ENCODE data around the gene DISC1.

The DISC1 gene

DNA sequence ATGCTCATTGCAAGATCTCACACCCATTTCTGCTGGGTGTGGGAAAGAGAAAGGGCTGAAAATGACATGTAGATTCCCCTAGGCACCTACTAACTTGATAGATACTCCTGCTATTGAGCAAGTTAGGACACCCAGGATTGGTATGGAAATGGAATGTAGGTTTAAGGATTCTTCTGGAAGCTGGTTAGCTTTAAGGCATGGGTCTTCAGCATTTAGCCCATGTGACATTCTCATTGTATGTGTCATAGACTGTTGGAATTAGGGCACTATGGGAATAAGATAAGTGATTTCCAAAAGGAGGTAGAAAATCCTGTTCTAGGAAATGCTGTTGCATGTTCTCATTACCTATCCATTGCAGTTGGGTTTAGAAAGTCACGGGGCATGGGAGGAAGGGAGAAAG lies 76.2 kb downstream of the DISC1 start:
- TF ChIP-seq ZNF274 (IDR thresholded peaks at IDR 0.05; ENCODE audit: low read depth, low read length): no peak

DNA sequence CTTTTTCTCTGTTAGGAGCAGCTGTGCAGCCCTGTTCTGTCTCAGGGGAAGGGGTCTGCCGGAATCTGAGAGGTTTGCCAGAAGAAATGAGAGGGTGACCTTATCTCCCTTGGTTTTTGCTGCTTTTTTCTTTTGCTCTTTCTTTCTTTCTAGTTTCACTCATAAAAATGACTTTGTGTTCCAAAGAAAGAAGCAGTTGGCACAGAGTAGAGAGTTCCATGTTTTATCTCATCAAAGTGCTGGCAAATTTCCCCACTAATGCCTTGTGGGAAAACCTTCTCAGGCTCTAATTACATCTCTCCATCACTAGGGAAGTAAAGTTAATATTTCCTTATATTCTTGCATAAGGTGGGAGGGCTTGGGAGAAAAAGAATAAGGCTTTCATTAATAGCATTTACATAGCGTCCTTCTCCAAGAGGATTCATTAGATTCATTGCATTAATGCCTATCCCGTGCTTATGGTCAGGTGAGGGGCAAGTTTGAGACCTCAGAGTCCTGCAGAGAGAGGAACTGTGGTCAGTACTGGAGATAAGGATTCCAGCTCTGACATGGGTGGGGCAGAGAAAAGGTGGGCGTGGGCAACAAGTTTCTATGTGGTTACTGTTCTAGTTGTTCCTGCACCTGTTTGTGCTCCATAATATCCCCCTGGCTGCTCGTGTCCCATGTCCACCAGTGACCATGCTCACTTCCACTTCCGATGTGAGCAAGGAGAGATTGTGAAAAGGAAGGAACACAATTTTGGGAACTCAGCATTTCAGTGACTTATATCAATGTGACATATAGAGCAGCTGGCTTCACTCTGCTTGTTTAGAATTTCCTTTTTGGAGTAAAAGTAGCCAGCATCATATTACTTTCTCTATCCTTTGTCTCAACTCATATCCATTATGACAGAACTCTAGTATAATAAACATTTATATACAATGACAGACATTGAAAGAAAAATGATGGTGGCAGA lies 79.5 kb downstream of the DISC1 start:
- TF ChIP-seq ZNF274 (IDR thresholded peaks at IDR 0.05; ENCODE audit: low read depth, low read length): no peak

More for the DNA sequence above, 76.2 kb downstream of the DISC1 start:
- no peak overlapping the region for H3K4me3 ChIP-seq (ENCODE audit: low read length)

DNA sequence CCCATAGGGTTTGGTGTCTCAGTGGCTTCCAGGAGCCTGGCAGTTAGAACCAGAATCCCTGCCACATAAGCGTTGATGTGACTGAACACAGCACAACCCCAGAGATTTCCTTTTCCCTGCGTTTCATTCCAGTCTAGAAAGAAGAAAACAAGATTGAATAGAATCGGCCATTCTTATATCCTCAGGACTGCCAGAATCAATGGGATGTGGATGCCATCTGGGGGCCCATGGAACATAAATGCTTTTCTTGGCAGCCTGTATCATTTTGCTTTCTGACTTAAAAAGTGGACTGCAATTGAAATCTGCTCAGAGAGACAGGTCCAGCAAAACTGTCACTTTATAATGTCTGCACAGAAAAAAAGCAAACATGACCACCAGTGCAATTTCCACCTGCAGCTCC lies 80.3 kb downstream of the DISC1 start:
- no peak for TF ChIP-seq ZNF274 (IDR thresholded peaks at IDR 0.05; ENCODE audit: low read depth, low read length)
- no peak overlapping the region for H3K4me3 ChIP-seq (ENCODE audit: low read length)

More for the DNA sequence above, 79.5 kb downstream of the DISC1 start:
- no peak overlapping the region for H3K4me3 ChIP-seq (ENCODE audit: low read length)

DNA sequence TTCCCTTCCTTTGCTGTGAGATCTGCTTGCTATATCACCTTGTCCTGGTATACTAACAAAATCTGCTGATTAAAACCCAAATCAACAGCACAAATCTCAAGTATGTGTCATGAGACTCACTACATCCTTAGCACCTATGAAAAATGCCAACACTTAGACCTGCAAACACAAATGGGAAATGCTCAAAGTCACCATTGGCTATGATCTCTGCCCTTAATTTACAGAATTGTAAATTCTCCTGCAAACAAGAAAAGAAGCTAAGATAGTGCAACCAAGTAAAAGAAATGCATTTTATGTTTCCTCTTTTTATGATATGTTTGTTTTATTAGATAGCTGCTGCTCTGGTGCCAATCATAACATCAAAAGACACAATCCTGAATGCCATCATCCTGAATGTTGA lies 80.8 kb downstream of the DISC1 start:
- H3K4me3 ChIP-seq (ENCODE audit: low read length): no peak overlapping the region
- TF ChIP-seq ZNF274 (IDR thresholded peaks at IDR 0.05; ENCODE audit: low read depth, low read length): no peak

DNA sequence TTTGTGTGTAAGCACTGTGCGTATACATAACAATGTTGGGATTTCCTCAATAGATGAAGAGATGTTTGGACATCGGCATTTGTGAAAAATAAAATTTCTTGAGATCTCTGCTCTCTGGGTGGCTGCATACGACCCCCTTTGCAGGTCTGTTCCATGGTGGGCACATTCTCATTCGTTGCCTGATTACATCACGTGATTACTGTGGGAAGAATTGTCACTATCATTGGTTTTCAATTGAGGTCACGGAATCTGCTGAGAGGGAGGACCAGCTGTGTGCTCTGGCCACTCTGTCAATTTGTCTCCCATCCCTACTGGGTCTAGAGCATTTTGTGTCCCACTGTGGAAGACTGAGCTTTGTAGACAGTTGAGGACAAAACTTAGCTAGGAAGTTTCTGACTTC lies 81.8 kb downstream of the DISC1 start:
- no peak overlapping the region for H3K4me3 ChIP-seq (ENCODE audit: low read length)
- no peak for TF ChIP-seq ZNF274 (IDR thresholded peaks at IDR 0.05; ENCODE audit: low read depth, low read length)

DNA sequence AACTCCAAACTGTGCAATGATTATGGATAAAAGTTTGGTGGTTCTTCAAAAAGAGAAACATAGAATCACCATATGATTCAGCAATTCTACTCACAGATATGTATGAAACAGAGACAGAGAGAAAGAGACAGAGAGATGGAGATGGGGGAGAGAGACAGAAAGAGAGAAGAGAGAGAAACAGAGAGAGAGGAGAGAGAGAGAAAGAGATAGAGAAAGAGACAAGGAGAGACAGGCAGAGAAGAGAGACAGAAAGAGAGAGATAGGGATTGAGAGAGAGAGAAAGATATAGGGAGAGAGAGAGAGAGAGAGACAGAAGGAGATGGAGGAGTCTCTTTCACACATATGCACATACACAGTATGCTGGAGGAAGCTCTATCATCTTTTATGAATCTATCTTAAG lies 87.8 kb downstream of the DISC1 start:
- no peak overlapping the region for H3K4me3 ChIP-seq (ENCODE audit: low read length)
- no peak for TF ChIP-seq ZNF274 (IDR thresholded peaks at IDR 0.05; ENCODE audit: low read depth, low read length)

DNA sequence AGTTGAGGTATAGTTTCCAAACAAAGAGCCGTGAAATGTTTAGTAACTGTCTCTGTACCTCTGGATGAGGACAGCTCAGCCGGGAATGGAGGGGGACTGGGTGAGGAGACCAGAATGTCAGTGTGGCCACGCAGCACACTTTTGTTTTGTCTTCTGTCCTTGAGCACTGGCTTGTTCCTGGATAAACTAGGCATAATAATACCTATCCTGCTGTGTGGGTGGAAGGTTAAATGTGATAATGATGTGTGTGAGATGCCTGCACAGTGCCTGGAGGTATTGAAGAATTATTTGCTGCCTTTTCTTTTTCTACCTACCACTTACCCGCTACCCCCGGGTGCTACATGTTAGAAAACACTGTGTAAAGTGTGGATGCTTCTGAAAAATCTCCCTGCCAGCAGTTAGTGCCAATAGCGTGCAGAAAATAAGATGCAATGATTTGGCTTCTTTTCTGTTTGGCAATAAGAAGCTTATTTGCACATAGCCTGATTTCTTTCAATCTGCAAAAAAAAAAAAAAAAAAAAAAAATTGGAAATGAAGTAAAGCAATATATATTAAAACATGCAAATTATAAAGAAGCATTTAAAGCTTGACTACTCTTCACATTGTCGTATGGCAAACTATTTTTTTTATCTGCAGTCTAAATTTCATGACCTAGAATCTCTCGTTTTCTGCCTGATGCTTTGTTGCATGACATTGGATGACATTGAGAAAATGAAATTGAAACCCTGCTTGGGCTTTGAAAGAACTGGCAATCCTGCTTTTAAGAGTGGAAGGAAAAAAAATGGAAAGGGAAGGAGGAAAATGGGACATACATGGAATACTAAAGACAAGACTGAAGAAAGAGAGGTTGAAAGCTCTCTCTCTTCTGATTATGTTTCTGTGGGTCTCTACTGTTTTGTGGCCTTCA lies 89.5 kb downstream of the DISC1 start:
- TF ChIP-seq ZNF274 (IDR thresholded peaks at IDR 0.05; ENCODE audit: low read depth, low read length): no peak
- no peak overlapping the region for H3K4me3 ChIP-seq (ENCODE audit: low read length)

DNA sequence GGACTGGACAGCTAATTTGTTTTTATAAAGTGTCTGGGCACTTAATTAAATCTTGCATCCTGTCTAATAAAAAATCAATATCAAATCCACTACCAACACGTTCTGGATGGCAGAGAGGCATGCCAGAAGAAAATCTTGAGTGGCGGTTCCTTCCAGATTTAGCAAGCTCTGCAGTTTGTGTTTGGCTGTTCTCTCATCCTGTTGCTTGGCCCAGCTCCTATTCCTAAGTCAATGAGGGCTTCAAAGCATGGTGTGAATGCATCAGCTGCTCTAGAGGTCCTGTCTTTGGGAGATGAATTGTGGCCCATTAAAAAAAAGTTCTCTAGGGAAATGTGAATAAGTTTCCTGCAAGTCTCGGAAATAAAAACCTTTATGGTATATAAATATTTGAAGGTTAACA lies 90.3 kb downstream of the DISC1 start:
- no peak overlapping the region for H3K4me3 ChIP-seq (ENCODE audit: low read length)
- TF ChIP-seq ZNF274 (IDR thresholded peaks at IDR 0.05; ENCODE audit: low read depth, low read length): no peak

DNA sequence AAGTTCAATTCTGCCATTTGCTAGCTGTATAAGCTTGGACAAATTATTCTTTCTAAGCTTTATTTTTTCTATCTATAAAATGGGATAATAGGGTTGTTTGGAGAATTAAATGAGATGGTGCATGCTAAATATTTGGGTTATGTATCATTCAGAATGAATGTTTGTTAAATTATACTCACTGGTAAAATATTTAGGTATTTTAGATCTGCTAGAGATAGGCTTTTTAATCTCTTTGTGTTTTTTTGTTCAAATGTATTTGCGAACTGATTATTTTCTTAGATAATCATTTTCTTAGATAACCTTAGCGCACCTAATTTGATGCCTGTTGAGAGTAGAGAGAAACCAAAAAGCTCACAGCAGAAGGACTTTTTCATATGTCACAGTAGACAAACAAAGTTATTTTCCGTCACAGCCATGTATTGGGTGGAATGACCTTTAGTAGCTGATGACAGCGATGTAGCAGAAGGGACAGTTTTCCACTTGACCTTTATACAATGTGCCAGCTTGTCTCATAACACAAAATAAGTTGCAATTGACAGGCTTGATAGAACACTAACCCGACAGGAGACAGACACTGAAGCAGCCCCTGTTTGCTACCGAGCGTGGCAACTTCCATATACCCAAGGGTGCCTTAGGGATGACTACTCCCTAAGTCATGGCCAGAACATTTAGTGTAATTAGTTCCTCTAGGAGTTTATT lies 93.0 kb downstream of the DISC1 start:
- H3K4me3 ChIP-seq (ENCODE audit: low read length): no peak overlapping the region
- TF ChIP-seq ZNF274 (IDR thresholded peaks at IDR 0.05; ENCODE audit: low read depth, low read length): no peak

DNA sequence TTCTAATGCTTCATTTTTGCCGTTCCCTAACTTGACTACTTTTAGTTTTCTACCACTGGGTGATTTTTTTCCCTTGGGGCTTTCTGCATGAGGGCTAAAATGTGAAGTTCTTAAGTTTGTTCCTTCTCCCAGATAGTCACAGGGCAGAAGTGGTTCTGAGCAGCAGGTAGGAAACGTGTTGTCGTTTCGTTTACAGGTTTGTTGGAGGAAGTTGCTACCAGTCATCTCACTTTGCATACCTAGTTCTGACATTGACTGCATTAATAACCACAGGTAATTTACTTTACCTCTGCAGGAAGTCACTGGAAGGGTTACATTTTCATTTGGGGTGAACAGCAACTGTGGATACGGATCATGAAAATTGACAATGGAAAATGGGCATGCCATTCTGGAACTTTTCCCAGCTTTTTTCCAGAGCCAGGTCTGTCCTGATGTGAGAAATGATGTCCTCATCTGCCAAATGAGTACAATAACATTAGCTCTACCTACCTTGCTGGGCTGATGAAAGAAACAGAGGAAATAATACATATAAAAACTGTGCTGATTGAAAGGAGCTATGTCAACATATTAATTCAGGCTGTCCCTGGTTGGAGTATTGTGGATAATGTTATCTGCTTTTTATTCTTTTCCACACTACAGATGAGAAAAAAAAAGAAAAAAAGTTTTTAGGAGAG lies 94.2 kb downstream of the DISC1 start:
- TF ChIP-seq ZNF274 (IDR thresholded peaks at IDR 0.05; ENCODE audit: low read depth, low read length): no peak
- no peak overlapping the region for H3K4me3 ChIP-seq (ENCODE audit: low read length)

DNA sequence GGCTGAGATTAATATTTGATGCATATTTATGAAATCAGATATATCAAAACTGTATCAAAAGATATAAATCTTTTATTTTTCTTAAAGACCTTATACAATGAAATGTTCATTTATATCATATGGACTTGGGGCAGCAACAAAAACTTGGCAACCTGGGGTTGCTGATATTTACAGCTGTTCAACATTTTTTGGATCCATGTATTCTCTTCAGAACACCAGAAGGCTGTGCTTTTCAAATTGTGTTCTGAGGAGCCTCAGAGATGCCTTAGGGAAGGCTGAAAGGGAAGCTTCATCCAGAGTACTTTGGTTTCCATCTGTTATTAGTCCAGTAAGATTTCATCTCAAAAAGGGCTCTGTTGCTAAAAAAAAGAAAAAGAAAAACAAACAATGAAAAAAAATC lies 94.8 kb downstream of the DISC1 start:
- H3K4me3 ChIP-seq (ENCODE audit: low read length): no peak overlapping the region
- TF ChIP-seq ZNF274 (IDR thresholded peaks at IDR 0.05; ENCODE audit: low read depth, low read length): no peak

DNA sequence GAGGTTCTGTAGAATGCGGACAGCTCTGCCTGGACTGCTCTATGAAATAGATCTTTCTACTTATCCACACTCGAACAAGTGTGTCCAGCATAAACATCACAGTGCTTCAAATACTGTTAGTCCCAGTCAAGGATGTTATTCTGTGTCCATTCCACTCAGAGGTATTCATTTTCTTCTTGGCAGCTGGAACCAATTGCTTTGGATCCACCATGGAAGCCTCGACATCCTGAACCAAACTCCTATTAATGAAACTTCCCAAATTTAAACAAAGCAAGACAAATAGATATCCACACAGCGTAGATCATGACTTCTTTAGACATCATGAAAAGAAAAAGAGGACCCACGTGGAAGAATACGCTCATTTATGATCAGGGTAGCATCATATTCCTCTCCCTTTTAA lies 95.8 kb downstream of the DISC1 start:
- TF ChIP-seq ZNF274 (IDR thresholded peaks at IDR 0.05; ENCODE audit: low read depth, low read length): no peak
- no peak overlapping the region for H3K4me3 ChIP-seq (ENCODE audit: low read length)

DNA sequence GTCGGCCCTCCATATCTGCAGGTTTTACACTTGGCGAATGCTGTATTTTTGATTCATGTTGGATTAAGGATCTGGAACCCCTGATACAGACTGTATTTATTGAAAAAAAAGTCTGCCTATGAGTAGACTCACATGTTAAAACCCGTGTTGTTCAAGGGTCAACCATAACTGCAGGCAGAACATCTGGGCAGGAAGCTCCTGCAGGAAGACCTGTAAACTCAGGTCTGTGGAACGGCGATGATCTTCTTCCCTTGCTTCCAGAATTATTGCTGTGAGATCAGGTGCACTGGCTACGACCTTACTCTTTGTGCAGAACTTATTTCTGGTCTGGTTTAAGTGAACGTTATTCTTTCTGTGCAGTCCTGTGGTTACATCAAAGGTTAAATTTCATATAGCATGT lies 96.6 kb downstream of the DISC1 start:
- no peak for TF ChIP-seq ZNF274 (IDR thresholded peaks at IDR 0.05; ENCODE audit: low read depth, low read length)
- no peak overlapping the region for H3K4me3 ChIP-seq (ENCODE audit: low read length)

DNA sequence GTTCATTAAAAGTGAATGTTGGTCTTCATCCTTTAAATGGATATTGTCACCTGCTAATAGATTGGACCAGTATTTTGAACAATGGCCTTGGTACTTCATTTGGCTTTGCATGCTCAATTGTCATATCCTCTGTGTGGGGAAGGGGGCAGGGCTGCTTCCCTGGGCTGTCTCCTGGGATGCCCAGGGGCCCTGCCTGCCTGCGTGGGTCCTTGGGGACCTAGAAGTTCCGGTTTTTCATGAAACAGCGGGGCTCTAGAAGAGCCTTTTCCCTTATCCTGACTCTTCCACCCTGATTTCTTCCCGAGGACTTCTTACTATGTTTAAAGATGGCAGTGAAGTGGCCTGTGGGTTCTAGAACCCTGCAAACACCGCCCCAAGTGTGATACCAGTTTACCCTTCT lies 97.5 kb downstream of the DISC1 start:
- no peak for TF ChIP-seq ZNF274 (IDR thresholded peaks at IDR 0.05; ENCODE audit: low read depth, low read length)
- H3K4me3 ChIP-seq (ENCODE audit: low read length): no peak overlapping the region
